SK-N-MC (cell line): Measurements from ENCODE around the gene CHST5.

Source experiments
- DNase-seq: peaks from one replicate; pipeline ENCODE4 v3.0.0-alpha.2; 2011; ENCODE audit warnings: low read depth, low spot score
- H3K27ac ChIP-seq: fragments of 200-600 bp; sonication (generic); 2 replicates; pipeline ENCODE4 v1.5.1; 2016; ENCODE audit warnings: mixed run types
- H3K36me3 ChIP-seq: fragments of 200-600 bp; sonication (generic); 2 replicates; pipeline ENCODE4 v1.6.1; 2017; ENCODE audit warnings: antibody characterized with exemption, low read length, mixed read lengths; ENCODE audit not compliant: insufficient read depth
- H3K4me3 ChIP-seq: fragments of 200-600 bp; sonication (generic); 2 replicates; pipeline ENCODE4 v1.5.1; 2016
- H3K9ac ChIP-seq: fragments of 200-600 bp; sonication (generic); 2 replicates; pipeline ENCODE4 v1.8.0; 2017; ENCODE audit warnings: mixed run types, mixed read lengths; ENCODE audit not compliant: insufficient read length
- H3K9me3 ChIP-seq: fragments of 200-600 bp; sonication (generic); 2 replicates; pipeline ENCODE4 v1.6.1; 2017; ENCODE audit warnings: low read depth, mild to moderate bottlenecking, antibody characterized with exemption, low read length, moderate library complexity, mixed read lengths
- EZH2 ChIP-seq: fragments of 200-600 bp; sonication (generic); IDR thresholded peaks from one replicate; pipeline ENCODE4 v1.6.1; 2017; ENCODE audit warnings: antibody characterized with exemption
- FOXP2 ChIP-seq: optimal IDR thresholded peaks from 2 replicates; pipeline ENCODE3; 2011; ENCODE audit warnings: mild to moderate bottlenecking, moderate library complexity; ENCODE audit not compliant: insufficient read depth; ENCODE audit errors: extremely low read length, control extremely low read depth
- POLR2AphosphoS5 ChIP-seq: IDR thresholded peaks from 2 replicates; pipeline ENCODE4 v1.6.1; 2012; ENCODE audit warnings: mild to moderate bottlenecking, low read depth, low read length, borderline replicate concordance

The CHST5 gene

GRCh38 chr16:75491876-75492275 is 44.0 kb downstream of the CHST5 start:
- Histone ChIP-seq H3K36me3 (no peaks in the 10 kb centered on the region), H3K4me3 (no peak overlapping the region), H3K27ac (no peak overlapping the region), H3K9ac (no peak overlapping the region), H3K9me3 (no peaks in the 10 kb centered on the region)
- TF ChIP-seq EZH2, result no peak
- TF ChIP-seq FOXP2, result no peak
- no peak for TF ChIP-seq POLR2AphosphoS5
- DNase-seq, result peak; percentile 75

- H3K36me3 ChIP-seq, result no peaks in the 10 kb centered on the region
- no peak overlapping the region for H3K4me3 ChIP-seq
- TF ChIP-seq FOXP2 (no peak), POLR2AphosphoS5 (no peak), EZH2 (no peak)
- no peaks in the 10 kb centered on the region for H3K9me3 ChIP-seq
- H3K9ac ChIP-seq, result no peak overlapping the region
- no peak overlapping the region for H3K27ac ChIP-seq
- DNase-seq, result no peak
Measured at GRCh38 chr16:75488322-75488721, 47.6 kb downstream of the CHST5 start.

GRCh38 chr16:75486676-75487313 is 49.1 kb downstream of the CHST5 start:
- H3K9me3 ChIP-seq, result no peaks in the 10 kb centered on the region
- H3K4me3 ChIP-seq, result no peak overlapping the region
- TF ChIP-seq EZH2 (no peak), FOXP2 (no peak), POLR2AphosphoS5 (no peak)
- no peak overlapping the region for H3K27ac ChIP-seq
- no peaks in the 10 kb centered on the region for H3K36me3 ChIP-seq
- DNase-seq, result no peak
- no peak overlapping the region for H3K9ac ChIP-seq

- no peak for DNase-seq
- H3K27ac ChIP-seq, result no peak overlapping the region
- H3K36me3 ChIP-seq, result no peaks in the 10 kb centered on the region
- H3K4me3 ChIP-seq, result no peak overlapping the region
- no peak for TF ChIP-seq FOXP2
- TF ChIP-seq POLR2AphosphoS5, result no peak
- no peak for TF ChIP-seq EZH2
- no peaks in the 10 kb centered on the region for H3K9me3 ChIP-seq
- no peak overlapping the region for H3K9ac ChIP-seq
Measured at GRCh38 chr16:75486014-75486675, 49.8 kb downstream of the CHST5 start.

- H3K9me3 ChIP-seq, result no peaks in the 10 kb centered on the region
- DNase-seq, result no peak
- H3K9ac ChIP-seq, result no peak overlapping the region
- TF ChIP-seq POLR2AphosphoS5 (no peak), EZH2 (no peak), FOXP2 (no peak)
- no peak overlapping the region for H3K4me3 ChIP-seq
- H3K27ac ChIP-seq, result no peak overlapping the region
- no peaks in the 10 kb centered on the region for H3K36me3 ChIP-seq
Measured at GRCh38 chr16:75485230-75486013, 50.5 kb downstream of the CHST5 start.

GRCh38 chr16:75483222-75483621 is 52.7 kb downstream of the CHST5 start:
- no peaks in the 10 kb centered on the region for H3K9me3 ChIP-seq
- H3K27ac ChIP-seq, result no peak overlapping the region
- TF ChIP-seq EZH2 (no peak), POLR2AphosphoS5 (no peak), FOXP2 (no peak)
- H3K4me3 ChIP-seq, result no peak overlapping the region
- DNase-seq, result no peak
- no peak overlapping the region for H3K9ac ChIP-seq
- no peaks in the 10 kb centered on the region for H3K36me3 ChIP-seq

GRCh38 chr16:75482434-75483205 is 53.3 kb downstream of the CHST5 start:
- Histone ChIP-seq H3K4me3 (no peak overlapping the region), H3K9me3 (no peaks in the 10 kb centered on the region), H3K9ac (no peak overlapping the region), H3K36me3 (no peaks in the 10 kb centered on the region), H3K27ac (no peak overlapping the region)
- no peak for DNase-seq
- TF ChIP-seq EZH2, result no peak
- TF ChIP-seq FOXP2, result no peak
- no peak for TF ChIP-seq POLR2AphosphoS5

GRCh38 chr16:75481475-75481874 is 54.4 kb downstream of the CHST5 start:
- TF ChIP-seq FOXP2 (no peak), EZH2 (no peak), POLR2AphosphoS5 (no peak)
- H3K27ac ChIP-seq, result no peak overlapping the region
- no peaks in the 10 kb centered on the region for H3K9me3 ChIP-seq
- no peak for DNase-seq
- H3K9ac ChIP-seq, result no peak overlapping the region
- H3K4me3 ChIP-seq, result no peak overlapping the region
- H3K36me3 ChIP-seq, result no peaks in the 10 kb centered on the region
